ENCODE measurements around the gene DNMT3A.

- no peak for TF ChIP-seq EZH2 (IDR thresholded peaks at IDR 0.05)
- no peak for TF ChIP-seq POLR2AphosphoS5 (IDR thresholded peaks at IDR 0.05; ENCODE audit: borderline replicate concordance, low read depth, low read length)
- TF ChIP-seq FOXP2 (optimal IDR thresholded peaks at IDR 0.05; ENCODE audit: control extremely low read depth, extremely low read length, insufficient read depth), result no peak
Observed at GRCh38 chr2:25283921-25284320, 57.8 kb downstream of the DNMT3A start.
